Pons (tissue), 1 donor: Measurements from ENCODE around the gene ERF.
A peak's percentile ranks its signal among the peaks of the same experiment; 100 is the strongest.

Experiments
- DNase-seq: peaks from one replicate; pipeline ENCODE4 v3.0.0-alpha.2; 2016; ENCODE audit warnings: low spot score

The ERF gene

DNA sequence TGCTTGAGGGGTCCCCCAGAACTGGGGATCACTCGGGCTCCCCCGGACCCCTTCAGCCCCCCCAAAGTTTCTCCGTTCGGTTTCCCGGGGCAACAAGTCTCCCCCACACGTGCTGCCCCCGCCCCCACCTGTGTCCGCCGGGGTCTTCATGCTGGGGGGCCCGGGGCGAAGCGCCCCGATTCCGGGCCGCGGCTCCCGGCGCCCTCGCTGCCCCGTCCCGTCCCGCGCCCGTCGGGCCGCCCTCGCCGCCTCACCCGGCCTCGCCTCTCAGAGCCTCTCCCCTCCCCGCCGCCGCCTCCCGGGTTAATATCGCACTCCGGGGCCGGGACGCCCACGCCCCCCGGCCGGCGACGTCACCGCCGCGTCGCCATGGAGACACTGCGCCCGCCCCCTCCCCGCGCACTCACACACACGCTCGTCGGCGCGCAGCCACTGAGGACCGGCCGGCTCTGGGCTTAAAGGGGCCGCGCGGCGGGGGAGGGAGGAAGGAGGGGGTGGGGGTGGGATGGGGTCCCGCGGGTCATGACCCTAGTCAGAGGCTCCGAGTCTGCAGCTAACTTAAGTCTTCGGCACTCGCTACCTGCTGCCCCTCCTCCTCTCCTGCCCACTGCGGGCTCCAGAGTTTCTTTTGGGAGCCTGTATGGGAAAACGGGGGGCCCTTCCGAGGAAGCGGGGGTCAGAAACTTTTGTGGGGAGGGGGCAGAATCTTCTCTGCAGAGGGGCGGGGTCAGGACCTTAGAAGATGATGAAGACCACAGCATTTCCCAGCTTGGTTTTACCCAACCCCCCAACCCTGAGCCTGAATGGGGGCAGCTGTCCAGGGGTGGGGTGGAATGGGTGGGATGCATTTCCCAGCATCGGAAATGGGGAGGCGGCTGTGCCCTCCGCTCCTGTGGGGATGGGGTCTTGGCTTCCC is at the start of gene ERF:
TSS of gene ERF (minus strand) at position 279 of the 916 bp plus-strand sequence. CDS start at position 150, 129 bp downstream.
- peak; percentile 86 for DNase-seq

DNA sequence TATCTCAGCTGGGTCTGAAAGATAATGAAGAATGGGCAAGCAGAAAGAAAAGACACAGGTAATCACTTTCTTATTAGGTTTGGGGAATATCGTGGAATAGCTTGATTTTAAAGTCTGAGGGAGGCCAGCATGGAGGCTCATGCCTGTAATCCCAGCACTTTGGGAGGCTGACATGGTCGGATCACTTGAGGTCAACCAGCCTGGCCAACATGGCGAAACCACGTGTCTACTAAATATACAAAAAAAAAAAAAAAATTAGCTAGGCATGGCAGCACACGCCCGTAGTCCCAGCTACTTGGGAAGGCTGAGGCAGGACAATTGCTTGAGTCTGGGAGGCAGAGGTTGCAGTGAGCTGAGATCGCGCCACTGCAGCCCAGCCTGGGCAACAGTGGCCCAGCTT is 48.9 kb upstream of the ERF start:
- DNase-seq, result no peak

DNA sequence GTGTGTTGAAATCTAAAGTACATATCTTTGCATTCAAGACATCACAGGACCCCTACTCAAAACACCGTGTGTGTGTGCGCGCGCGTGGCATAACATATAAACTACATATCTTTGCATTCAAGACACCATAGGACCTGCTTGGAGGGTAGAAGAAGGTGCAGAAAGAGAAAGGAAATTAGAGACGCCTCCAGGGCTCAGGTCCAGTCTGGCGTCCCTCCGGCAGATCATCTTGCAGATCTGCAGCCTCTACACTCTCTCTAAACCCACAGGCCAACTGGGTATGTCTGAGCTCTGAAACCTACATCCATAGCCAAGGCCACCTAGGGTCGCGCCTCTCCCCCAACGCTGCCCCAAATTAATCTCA is 48.2 kb upstream of the ERF start:
- DNase-seq, result no peak

DNA sequence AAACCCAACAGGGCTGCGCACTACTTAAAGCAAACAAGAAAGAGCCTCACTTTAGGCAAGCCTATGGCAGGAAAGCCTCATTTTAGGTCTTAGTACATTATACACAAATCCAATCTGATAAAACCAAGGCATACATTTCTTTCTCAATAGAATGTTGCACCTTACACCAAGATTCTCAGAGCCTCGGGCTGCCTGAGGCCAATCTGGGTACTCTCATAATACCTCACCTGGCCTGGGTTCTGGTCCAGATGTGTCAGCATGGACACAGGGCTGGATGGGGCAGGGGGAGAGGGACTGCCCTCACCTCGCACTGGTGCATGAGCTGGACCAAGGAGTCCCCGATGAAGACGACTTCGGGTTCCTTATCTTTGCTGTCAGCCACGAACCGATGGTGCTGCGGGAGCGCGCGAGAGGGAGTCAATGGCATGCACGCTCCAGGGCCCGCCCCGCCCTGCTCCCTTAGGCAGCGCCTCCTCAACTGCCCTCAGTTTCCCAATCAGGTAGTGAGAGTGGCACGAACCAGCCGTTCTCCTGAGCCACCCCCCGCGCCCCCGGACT is 46.8 kb upstream of the ERF start, which contains the start of gene PRR19:
TSS of gene PRR19 (plus strand) at position 487 of the 558 bp plus-strand sequence. CDS start 7,453 bp downstream, outside the sequence.
- no peak for DNase-seq

DNA sequence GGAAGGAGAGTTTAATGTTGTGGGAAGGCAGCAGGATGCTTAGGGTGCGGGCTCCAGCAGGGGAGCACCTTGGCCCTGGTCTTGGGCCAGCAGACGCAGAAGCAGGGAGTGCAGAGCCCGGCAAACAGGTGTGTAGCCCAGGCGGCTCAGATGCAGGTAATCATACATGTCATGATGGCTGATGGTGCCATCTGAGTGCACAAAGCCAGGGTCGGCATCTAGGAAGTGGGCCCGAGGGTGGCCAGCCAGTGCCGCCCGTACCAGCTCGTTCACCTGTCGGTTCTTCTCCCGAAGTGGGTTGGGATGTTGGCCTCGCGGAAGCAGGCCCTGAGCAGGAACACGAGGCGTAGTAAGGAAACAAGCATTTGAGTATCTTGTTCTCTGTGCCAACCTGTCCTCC is 42.1 kb upstream of the ERF start:
- DNase-seq, result no peak

DNA sequence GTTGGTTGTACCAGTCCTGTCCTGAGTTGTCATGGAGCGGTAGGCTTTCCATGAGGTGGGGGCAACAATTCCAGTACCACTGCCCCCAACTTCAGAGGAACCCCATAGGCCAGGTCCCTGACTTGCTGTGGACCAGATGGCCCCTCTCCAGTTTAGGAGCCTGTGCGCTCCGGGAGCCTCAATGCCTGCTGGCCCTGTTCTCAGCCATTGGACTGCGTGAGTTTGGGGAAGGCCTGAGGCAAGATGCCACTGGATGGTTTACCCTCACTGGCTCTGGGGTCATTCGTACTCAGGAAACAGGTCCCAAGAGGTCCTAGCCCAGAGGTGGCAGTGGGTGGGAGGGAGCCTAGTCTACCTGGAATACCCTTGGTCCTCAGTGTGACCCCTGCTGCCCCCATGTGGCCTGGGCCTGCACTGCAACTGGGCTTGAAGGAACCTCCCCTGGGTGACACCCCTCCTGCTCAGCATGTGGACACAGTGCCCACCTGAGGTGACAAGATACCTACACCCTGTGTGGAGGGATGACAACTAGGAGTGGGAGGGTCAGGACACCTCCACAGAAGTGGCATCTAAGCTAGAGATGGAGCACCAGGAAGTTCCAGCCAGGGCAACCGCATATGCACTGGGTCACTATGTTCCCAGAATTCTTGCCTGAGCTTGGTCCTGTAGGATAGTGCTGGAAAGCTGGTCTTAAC is 41.0 kb upstream of the ERF start:
- peak; percentile 66 for DNase-seq

DNA sequence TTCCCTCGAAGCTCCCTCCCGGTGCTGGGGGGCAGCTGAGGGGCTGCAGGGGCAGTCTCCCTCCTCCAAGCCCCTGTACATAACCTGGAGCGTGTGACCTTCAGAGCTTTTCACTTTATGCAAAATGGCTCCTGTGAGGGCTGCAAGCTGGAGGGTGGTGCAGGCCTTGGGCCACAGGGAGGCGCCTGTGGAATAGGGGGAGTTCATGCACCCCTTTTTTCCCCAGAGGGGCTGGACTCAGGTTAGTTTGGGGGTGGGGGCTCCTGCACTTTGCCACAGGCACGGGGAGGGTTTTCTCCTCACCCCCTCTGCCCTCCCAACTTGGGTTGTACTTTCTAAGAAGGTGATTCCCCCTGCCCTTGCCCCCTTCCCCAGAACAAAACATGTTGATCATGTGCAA is 40.4 kb upstream of the ERF start:
- DNase-seq, result no peak

DNA sequence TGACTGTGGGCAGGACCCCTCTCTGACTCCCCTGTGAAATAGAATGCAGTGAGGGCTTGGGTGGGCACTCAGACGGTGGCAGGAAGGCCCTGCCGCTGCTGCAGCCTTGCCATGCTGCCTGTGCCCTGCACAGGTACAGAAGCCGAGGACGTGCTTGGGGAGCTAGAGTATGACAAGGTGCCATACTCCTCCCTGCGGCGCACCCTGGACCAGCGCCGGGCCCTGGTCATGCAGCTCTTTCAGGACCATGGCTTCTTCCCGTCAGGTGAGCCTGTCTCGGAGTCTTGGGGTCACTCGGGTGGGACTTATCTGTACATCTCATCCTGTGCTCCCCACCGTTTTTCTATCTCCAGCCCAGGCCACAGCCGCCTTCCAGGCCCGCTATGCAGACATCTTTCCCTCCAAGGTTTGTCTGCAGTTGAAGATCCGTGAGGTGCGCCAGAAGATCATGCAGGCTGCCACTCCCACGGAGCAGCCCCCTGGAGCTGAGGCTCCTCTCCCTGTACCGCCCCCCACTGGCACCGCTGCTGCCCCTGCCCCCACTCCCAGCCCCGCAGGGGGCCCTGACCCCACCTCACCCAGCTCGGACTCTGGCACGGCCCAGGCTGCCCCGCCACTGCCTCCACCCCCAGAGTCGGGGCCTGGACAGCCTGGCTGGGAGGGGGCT is 39.7 kb upstream of the ERF start:
- no peak for DNase-seq

DNA sequence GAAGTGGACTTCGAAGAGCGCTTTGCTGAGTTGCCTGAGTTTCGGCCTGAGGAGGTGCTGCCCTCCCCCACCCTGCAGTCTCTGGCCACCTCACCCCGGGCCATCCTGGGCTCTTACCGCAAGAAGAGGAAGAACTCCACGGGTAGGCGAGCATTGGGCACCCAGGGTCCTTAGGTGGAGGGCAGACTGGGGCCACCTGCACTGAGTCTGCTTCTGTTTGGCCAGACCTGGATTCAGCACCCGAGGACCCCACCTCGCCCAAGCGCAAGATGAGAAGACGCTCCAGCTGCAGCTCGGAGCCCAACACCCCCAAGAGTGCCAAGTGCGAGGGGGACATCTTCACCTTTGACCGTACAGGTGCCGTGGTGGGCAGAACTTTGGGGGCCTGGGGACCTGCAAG is 39.0 kb upstream of the ERF start:
- DNase-seq, result no peak

DNA sequence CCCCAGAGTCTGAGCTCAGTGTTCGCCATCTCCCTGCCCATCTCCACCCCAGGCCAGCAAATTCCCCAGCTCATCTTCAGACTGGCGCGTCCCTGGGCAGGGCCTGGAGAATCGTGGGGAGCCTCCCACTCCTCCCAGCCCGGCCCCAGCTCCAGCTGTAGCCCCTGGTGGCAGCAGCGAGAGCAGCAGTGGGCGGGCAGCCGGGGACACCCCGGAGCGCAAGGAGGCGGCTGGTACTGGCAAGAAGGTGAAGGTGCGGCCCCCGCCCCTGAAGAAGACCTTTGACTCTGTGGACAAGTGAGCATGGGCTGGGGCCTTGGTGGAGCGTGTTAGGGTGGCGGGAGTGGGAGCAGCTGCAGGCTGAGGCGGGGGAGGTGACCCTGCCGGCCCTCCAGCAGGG is 38.6 kb upstream of the ERF start:
- no peak for DNase-seq

DNA sequence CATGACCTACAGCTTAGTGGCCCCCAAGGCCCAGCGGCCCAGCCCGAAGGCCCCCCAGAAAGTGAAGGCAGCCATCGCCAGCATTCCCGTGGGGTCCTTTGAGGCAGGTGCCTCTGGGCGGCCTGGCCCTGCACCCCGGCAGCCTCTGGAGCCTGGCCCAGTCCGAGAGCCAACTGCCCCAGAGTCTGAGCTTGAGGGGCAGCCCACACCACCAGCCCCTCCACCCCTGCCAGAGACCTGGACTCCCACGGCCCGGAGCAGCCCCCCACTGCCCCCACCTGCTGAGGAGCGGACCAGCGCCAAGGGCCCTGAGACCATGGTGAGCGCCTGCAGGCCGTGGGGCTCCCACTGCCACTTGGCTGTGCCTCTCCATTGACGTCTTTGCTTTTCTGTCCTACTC is 38.0 kb upstream of the ERF start:
- DNase-seq, result no peak

DNA sequence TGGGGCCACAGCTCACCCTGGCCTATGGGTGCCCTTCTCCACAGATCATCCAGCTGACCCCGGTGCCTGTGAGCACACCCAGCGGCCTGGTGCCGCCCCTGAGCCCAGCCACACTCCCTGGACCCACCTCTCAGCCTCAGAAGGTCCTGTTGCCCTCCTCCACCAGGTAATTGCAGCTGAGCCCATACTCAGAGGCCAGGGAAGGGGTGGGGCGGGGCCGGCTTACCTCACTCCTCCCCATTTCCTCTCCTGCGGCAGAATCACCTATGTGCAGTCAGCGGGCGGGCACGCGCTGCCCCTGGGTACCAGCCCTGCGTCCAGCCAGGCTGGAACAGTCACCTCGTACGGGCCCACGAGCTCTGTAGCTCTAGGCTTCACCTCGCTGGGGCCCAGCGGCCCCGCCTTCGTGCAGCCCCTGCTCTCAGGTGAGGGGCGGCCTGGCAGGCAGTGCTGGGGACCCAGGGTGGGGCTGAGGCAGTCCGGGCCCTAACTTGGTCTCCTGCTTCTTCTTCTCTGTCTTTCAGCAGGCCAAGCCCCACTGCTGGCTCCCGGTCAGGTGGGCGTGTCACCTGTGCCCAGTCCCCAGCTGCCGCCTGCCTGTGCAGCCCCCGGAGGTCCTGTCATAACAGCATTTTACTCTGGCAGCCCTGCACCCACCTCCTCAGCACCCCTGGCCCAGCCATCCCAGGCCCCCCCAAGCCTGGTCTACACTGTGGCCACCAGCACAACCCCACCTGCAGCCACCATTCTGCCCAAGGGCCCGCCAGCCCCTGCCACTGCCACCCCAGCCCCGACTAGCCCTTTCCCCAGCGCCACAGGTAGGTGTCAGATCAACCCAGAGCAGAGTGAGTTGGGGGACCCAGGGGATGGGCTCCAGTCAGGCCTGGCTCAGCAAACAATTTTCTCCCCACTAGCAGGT is 37.4 kb upstream of the ERF start:
- DNase-seq, result no peak

DNA sequence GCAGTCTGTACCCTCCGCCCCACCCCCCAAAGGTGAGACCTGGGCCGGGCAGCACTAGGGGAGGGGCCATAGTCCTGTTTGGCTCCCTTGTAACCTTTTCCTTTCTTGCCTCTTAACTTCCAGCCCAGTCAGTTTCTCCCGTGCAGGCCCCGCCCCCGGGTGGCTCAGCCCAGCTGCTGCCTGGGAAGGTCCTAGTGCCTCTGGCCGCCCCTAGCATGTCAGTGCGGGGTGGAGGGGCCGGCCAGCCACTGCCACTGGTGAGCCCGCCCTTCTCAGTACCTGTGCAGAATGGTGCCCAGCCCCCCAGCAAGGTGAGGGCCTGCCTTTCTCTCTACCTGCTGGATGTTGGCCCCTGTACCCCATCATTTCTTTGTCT is 36.5 kb upstream of the ERF start:
- DNase-seq, result no peak

DNA sequence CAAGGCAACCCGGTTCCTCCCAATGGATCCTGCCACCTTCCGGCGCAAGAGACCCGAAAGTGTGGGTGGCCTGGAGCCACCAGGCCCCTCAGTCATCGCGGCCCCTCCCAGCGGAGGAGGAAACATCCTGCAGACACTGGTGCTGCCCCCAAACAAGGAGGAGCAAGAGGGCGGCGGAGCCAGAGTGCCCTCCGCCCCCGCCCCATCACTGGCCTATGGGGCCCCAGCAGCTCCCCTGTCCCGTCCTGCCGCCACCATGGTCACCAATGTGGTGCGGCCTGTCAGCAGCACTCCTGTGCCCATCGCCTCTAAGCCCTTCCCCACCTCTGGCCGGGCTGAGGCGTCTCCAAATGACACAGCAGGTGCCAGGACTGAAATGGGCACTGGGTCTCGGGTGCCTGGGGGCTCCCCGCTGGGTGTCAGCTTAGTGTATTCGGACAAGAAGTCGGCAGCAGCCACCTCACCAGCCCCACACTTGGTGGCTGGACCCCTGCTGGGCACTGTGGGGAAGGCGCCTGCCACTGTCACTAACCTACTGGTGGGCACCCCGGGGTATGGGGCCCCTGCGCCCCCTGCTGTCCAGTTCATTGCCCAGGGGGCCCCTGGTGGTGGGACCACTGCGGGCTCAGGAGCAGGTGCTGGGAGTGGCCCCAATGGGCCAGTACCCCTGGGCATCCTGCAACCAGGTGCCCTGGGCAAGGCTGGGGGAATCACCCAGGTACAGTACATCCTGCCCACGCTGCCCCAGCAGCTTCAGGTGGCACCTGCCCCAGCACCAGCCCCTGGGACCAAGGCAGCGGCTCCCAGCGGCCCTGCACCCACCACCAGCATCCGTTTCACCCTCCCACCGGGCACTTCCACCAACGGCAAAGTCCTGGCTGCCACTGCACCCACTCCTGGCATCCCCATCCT is 35.9 kb upstream of the ERF start:
- DNase-seq, result no peak

DNA sequence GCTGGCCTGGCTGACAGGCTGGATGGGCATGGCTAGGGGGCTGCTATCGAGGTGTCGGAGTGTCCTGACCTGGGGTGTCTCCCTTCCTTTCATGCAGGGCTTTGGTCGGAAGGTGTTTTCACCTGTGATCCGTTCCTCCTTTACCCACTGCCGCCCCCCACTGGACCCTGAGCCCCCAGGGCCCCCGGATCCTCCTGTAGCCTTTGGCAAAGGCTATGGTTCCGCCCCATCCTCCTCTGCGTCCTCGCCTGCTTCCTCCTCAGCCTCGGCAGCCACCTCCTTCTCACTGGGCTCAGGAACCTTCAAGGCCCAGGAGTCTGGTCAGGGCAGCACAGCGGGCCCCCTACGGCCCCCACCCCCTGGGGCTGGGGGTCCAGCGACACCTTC is 35.2 kb upstream of the ERF start:
- DNase-seq, result no peak

DNA sequence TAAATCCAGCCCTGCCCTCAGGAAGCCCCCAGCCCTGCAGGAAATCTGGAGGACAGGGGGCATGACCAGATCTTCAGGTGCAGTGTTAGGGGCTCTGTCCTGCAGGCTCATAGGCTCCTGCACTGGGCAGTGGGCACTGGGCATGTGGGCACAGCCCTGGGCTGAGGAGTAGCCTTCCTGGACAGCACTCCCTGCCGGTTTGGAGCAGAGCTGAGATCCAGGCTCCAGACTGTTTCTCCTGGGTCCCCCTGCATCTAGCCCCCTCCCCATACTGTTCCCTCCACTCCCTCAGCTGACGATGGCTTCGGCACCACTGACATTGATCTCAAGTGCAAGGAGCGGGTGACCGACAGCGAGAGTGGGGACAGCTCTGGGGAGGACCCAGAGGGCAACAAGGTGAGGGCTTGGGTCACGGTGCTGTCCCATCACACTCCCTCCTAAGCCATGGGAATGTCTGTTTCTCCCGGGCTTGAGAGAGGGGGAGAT is 34.7 kb upstream of the ERF start:
- no peak for DNase-seq

DNA sequence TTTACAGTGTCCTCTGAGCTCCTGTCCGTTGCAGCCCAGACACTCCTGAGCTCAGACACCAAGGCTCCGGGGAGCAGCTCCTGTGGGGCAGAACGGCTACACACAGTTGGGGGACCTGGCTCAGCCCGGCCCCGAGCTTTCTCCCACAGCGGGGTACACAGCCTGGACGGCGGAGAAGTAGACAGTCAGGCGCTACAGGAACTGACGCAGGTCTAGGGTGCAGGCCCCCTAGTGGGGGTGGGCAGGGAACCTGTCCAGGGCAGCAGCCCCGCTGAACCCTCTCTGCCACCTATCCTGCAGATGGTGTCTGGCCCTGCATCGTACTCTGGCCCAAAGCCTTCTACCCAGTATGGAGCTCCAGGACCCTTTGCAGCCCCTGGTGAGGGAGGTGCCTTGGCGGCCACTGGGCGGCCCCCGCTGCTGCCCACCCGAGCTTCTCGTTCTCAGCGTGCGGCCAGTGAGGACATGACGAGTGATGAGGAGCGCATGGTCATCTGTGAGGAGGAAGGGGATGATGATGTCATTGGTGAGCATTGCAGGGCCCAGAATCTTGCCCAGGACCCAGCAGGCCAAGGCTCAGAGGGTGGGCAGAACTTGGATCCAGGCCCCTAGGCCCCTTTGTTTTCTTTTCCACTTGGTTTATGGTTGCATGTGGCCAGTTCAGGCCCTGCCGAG is 34.1 kb upstream of the ERF start:
- DNase-seq, result no peak

DNA sequence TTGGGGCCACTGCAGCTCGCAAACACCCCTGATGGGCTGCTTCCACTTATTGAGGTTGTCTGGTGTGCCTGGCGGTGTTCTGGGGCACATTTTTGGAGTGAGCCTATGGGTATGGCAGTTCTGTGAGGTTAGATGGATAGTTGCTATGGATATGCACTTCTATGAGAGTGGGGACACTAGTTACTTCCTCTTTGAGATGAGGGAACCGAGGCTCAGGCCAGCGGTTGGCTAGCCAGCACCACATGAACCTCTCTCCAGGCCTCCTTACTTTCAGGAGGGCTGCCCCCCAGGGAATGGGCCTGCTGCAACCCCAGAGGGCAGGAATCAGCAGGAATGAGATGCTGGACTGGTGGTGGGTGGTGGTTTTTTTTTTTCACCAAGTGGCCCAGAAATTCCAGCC is 33.5 kb upstream of the ERF start:
- no peak for DNase-seq

DNA sequence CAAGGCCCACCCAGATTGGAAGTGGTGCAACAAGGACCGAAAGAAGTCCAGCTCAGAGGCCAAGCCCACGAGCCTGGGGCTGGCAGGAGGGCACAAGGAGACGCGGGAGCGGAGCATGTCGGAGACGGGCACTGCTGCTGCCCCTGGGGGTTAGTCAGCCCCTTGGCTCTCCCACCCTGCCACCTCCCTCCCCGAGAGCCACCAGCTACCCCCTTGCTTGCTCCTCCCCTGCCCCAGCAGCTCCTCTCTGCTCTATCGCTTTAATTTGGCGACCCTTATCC is 32.8 kb upstream of the ERF start:
- no peak for DNase-seq
